Adrenal gland (tissue), 5 donors: Measurements from ENCODE around the gene EPHB1.

ENCODE experiments used
- CTCF ChIP-seq, 6 experiments: fragments of 450-650 bp in 4 of 6; fragments of 200-600 bp in 2 of 6; sonication (generic) in 1 of 6; IDR thresholded peaks; 1 replicate in 5 of 6; 2 replicates in 1 of 6; pipeline versions ENCODE4 v1.5.1 to v1.8.0; 2016 to 2021; ENCODE audit warnings: antibody characterized with exemption in 6 of 6, mild to moderate bottlenecking in 2 of 6, moderate library complexity in 1 of 6
- POLR2A ChIP-seq, 2 donors: fragments of 450-650 bp; IDR thresholded peaks; one replicate each; pipeline ENCODE4 v1.6.1; 2017; ENCODE audit warnings: antibody characterized with exemption in 2 of 2, mild to moderate bottlenecking in 2 of 2, moderate library complexity in 1 of 2
- donor health status: DM: no; HTN: no; CAD: no.

DNA sequence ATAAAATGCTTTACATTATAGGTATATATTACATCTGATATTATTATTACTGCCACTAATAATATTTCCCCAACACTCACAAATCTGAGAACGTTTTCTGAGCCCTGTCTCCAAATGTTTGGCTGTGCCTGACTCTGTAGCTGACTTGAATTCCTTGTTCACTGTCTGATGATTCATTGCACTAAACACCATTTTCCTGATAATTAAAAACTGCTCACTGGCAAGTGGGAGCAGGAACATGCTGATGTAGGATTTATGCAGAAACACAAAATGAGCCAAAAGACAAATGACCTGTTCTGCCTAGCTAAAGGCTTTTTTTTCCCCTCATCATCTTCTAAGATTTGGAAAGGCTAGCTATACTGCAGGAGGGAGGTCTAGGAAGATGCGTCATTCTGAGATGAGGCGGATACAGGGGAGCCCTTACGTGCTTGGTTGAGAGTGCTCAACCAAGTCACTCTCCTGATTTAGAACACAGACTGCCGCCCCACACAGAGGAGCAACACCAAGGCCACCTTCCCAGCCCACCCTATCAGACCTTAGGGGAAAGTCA, 380.7 kb downstream of the EPHB1 start:
- TF ChIP-seq CTCF (IDR thresholded peaks at IDR 0.05), result no peak
- TF ChIP-seq POLR2A (IDR thresholded peaks at IDR 0.05), result no peak
